Astrocyte of the spinal cord (primary cell): ENCODE results near the gene VASH1.

Experiments
- DNase-seq: peaks from one replicate; pipeline ENCODE4 v3.0.0; 2011; ENCODE audit warnings: low read depth, low spot score
- H3K4me3 ChIP-seq: 2 replicates; pipeline ENCODE4 v1.5.1; 2011; ENCODE audit warnings: low read depth, mild to moderate bottlenecking, low read length, moderate library complexity
- in situ Hi-C: cut with HindIII; loops from 2 replicates; pipeline ENCODE4 v1.10.0; 2017; ENCODE audit warnings: low sequenced_read_pairs
- TF ChIP-seq, protein P1 (sequence below): IDR thresholded peaks from 2 replicates; pipeline ENCODE4 v1.5.1; 2012; ENCODE audit warnings: low read depth, mild to moderate bottlenecking, low read length, inconsistent platforms

Gene VASH1

GRCh38 chr14:76828339-76829012, 67.2 kb downstream of the VASH1 start:
- no peak for DNase-seq

GRCh38 chr14:76829013-76829365, 67.7 kb downstream of the VASH1 start:
- DNase-seq: no peak
- in situ Hi-C loops: no loop called here
- no peak overlapping the region for H3K4me3 ChIP-seq
- TF ChIP-seq, protein P1, sequence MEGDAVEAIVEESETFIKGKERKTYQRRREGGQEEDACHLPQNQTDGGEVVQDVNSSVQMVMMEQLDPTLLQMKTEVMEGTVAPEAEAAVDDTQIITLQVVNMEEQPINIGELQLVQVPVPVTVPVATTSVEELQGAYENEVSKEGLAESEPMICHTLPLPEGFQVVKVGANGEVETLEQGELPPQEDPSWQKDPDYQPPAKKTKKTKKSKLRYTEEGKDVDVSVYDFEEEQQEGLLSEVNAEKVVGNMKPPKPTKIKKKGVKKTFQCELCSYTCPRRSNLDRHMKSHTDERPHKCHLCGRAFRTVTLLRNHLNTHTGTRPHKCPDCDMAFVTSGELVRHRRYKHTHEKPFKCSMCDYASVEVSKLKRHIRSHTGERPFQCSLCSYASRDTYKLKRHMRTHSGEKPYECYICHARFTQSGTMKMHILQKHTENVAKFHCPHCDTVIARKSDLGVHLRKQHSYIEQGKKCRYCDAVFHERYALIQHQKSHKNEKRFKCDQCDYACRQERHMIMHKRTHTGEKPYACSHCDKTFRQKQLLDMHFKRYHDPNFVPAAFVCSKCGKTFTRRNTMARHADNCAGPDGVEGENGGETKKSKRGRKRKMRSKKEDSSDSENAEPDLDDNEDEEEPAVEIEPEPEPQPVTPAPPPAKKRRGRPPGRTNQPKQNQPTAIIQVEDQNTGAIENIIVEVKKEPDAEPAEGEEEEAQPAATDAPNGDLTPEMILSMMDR: no peak

More at GRCh38 chr14:76828339-76829012, 67.2 kb downstream of the VASH1 start:
- H3K4me3 ChIP-seq: no peak overlapping the region
- TF ChIP-seq, protein P1: no peak
- in situ Hi-C loops: no loop called here

DNA sequence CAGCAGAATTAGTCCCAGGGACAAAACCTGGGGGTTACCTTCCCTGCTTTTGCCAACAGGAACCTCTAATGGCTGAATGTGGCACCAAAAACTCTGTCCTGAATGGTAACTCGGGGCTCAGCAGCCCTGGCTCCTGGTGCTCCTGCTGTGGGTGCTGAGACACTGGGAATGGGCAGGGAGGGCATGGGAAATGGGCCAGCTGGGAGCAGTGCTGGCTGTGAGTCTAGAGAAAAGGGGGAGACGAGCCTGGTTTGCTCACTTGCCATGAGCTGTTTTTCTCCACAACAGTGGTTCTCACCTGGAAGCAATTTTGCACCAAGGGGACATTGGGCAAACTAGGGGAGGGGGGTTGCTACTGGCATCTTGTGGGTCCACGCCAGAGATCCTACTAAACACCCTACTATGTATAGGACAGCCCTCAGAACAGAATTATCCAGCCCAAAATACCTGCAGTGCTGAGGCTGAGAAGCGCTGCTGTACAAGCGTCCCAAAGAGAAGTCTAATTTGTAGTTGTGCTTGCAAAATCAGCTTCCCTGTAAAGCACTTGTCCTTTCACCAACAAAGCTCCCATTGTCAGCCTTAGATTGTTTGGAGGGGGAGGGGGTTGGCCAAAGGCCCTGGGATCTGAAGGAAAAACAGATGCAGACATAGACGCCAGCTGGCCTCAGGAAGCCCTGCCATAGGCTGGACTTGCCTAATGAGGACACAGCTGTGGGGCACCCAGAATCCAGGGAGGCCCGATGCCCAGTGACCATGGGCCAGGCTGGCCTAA, 68.6 kb downstream of the VASH1 start:
- no peak for DNase-seq
- in situ Hi-C loops: no loop called here
- no peak overlapping the region for H3K4me3 ChIP-seq
- TF ChIP-seq, protein P1: no peak

- no peak overlapping the region for H3K4me3 ChIP-seq
- in situ Hi-C loops: no loop called here
- no peak for DNase-seq
- TF ChIP-seq, protein P1: no peak
These were observed 69.3 kb downstream of the VASH1 start for GRCh38 chr14:76830556-76830955.

GRCh38 chr14:76832503-76832988, 71.3 kb downstream of the VASH1 start:
- DNase-seq: no peak
- in situ Hi-C loops: no loop called here
- TF ChIP-seq, protein P1: no peak
- H3K4me3 ChIP-seq: no peak overlapping the region
